ENCODE measurements around the gene RPL22L1. TPM values are rescaled to one million over a fixed set of nuclear protein-coding genes. Genes with fewer than 3 reads are reported as not detected.

Gene RPL22L1
- total and polyA plus RNA-seq, 2 donors (not counting 1 experiment from before 2014, with no cell fraction given), result 46.1 to 147 TPM

- ChIA-PET POLR2A (no interaction called here), CTCF (interaction anchor here (1.2 kb wide), 1 partner anchor 15 kb away, joined by 3 read pairs; no protein-coding TSS in a partner anchor)
- H3K36me3 ChIP-seq (replicated peaks in 1 of 2; ENCODE audit: control extremely low read depth in 1 of 2, control insufficient read depth in 1 of 2, extremely low read depth in 1 of 2, insufficient read depth in 2 of 2, low read length in 1 of 2), result no peaks in the 10 kb centered on the region
- no peaks in the 10 kb centered on the region for H3K4me1 ChIP-seq (ENCODE audit: control insufficient read depth in 2 of 2, insufficient read depth in 2 of 2, low read length in 2 of 2)
- Mint-ChIP-seq H3K27ac (no peak overlapping the region), H3K4me1 (no peaks in the 10 kb centered on the region), H3K27me3 (peaks cover 51% of the 10 kb centered on the region), H3K4me3 (no peak overlapping the region), H3K9me3 (ENCODE audit: insufficient read depth) (no peaks in the 10 kb centered on the region)
- no peak for ATAC-seq (ENCODE audit: low read depth)
- H3K79me2 ChIP-seq (ENCODE audit: control insufficient read depth, insufficient read depth, low read length), result no peaks in the 10 kb centered on the region
- H2AFZ ChIP-seq (ENCODE audit: insufficient read depth, low read depth, low read length, poor library complexity, severe bottlenecking), result no peak overlapping the region
- DNase-seq, result no peak
- H3K9ac ChIP-seq (ENCODE audit: low read length), result no peak overlapping the region
- no peak overlapping the region for H3K27ac ChIP-seq (ENCODE audit: low read length in 2 of 2)
- peaks cover 0 to 11% (median 8%) of the 10 kb centered on the region in 4 experiments for H3K27me3 ChIP-seq (replicated peaks in 1 of 4; ENCODE audit: control extremely low read depth in 1 of 4, control insufficient read depth in 3 of 4, insufficient read depth in 4 of 4, low read length in 3 of 4)
- no peak overlapping the region for H3K4me3 ChIP-seq (ENCODE audit: control extremely low read depth in 1 of 5, extremely low read depth in 1 of 5, insufficient read depth in 1 of 5, low read depth in 2 of 5, low read length in 4 of 5)
- WGBS (ENCODE audit: insufficient coverage), result 20% methylated on average over 2 of the region's 3 CpGs
- no peaks in the 10 kb centered on the region for H4K20me1 ChIP-seq (ENCODE audit: control insufficient read depth, insufficient read depth, low read length, poor library complexity, severe bottlenecking)
- no peak overlapping the region for H3K4me2 ChIP-seq (replicated peaks; ENCODE audit: low read depth, low read length, poor library complexity, severe bottlenecking)
- H3K9me3 ChIP-seq (ENCODE audit: control extremely low read depth in 1 of 3, control insufficient read depth in 2 of 3, insufficient read depth in 1 of 3, low read length in 2 of 3), result no peaks in the 10 kb centered on the region
- intact Hi-C loops (cut with micrococcal nuclease), result no loop called here
- TF ChIP-seq EZH2 (IDR thresholded peaks at IDR 0.05; ENCODE audit: borderline replicate concordance, insufficient read depth, low read depth, low read length, poor library complexity, severe bottlenecking) (no peak), CTCF (IDR thresholded peaks at IDR 0.05) (no peak)
These were observed 34.7 kb downstream of the RPL22L1 start for GRCh38 chr3:170835336-170835735.

GRCh38 chr3:170830580-170830979 is 39.4 kb downstream of the RPL22L1 start:
- no peak for TF ChIP-seq CTCF (IDR thresholded peaks at IDR 0.05)
- no peak for TF ChIP-seq EZH2 (IDR thresholded peaks at IDR 0.05; ENCODE audit: borderline replicate concordance, insufficient read depth, low read depth, low read length, poor library complexity, severe bottlenecking)
- no peak overlapping the region for H3K4me3 ChIP-seq (ENCODE audit: control extremely low read depth in 1 of 5, extremely low read depth in 1 of 5, insufficient read depth in 1 of 5, low read depth in 2 of 5, low read length in 4 of 5)
- H3K36me3 ChIP-seq (replicated peaks in 1 of 2; ENCODE audit: control extremely low read depth in 1 of 2, control insufficient read depth in 1 of 2, extremely low read depth in 1 of 2, insufficient read depth in 2 of 2, low read length in 1 of 2), result no peaks in the 10 kb centered on the region
- no peak overlapping the region for H2AFZ ChIP-seq (ENCODE audit: insufficient read depth, low read depth, low read length, poor library complexity, severe bottlenecking)
- no peak overlapping the region for H3K9ac ChIP-seq (ENCODE audit: low read length)
- H3K4me2 ChIP-seq (replicated peaks; ENCODE audit: low read depth, low read length, poor library complexity, severe bottlenecking), result no peak overlapping the region
- 100% methylated on average over 1 of the region's 4 CpGs for WGBS (ENCODE audit: insufficient coverage)
- H3K4me1 Mint-ChIP-seq, result no peaks in the 10 kb centered on the region
- ChIA-PET CTCF (no interaction called here), POLR2A (no interaction called here)
- no peak for ATAC-seq (ENCODE audit: low read depth)
- H4K20me1 ChIP-seq (ENCODE audit: control insufficient read depth, insufficient read depth, low read length, poor library complexity, severe bottlenecking), result no peaks in the 10 kb centered on the region
- H3K27ac Mint-ChIP-seq, result no peak overlapping the region
- H3K9me3 ChIP-seq (ENCODE audit: control extremely low read depth in 1 of 3, control insufficient read depth in 2 of 3, insufficient read depth in 1 of 3, low read length in 2 of 3), result no peaks in the 10 kb centered on the region
- H3K27ac ChIP-seq (ENCODE audit: low read length in 2 of 2), result no peak overlapping the region
- H3K9me3 Mint-ChIP-seq (ENCODE audit: insufficient read depth), result no peaks in the 10 kb centered on the region
- intact Hi-C loops (cut with micrococcal nuclease), result no loop called here
- peaks cover 0 to 29% (median 20%) of the 10 kb centered on the region in 4 experiments for H3K27me3 ChIP-seq (replicated peaks in 1 of 4; ENCODE audit: control extremely low read depth in 1 of 4, control insufficient read depth in 3 of 4, insufficient read depth in 4 of 4, low read length in 3 of 4)
- no peaks in the 10 kb centered on the region for H3K79me2 ChIP-seq (ENCODE audit: control insufficient read depth, insufficient read depth, low read length)
- no peak for DNase-seq
- peaks cover 46% of the 10 kb centered on the region for H3K27me3 Mint-ChIP-seq
- no peaks in the 10 kb centered on the region for H3K4me1 ChIP-seq (ENCODE audit: control insufficient read depth in 2 of 2, insufficient read depth in 2 of 2, low read length in 2 of 2)
- H3K4me3 Mint-ChIP-seq, result no peak overlapping the region
